GM23248 (cell line): ENCODE measurements around the gene TTC39C. TPM values are rescaled to one million over a fixed set of nuclear protein-coding genes. Genes with fewer than 3 reads are reported as not detected.

Source experiments
- DNase-seq: peaks from one replicate; pipeline ENCODE4 v3.0.0-alpha.2; 2015
- H2AFZ ChIP-seq: fragments of 200-600 bp; sonication (generic); 2 replicates; pipeline ENCODE4 v1.6.1; 2016; ENCODE audit warnings: antibody characterized with exemption
- H3F3A ChIP-seq: fragments of 200-600 bp; sonication (generic); 2 replicates; pipeline ENCODE4 v1.6.1; 2016; ENCODE audit warnings: mild to moderate bottlenecking, antibody characterized with exemption, mixed run types; ENCODE audit not compliant: insufficient read depth
- H3K27ac ChIP-seq: fragments of 200-600 bp; sonication (generic); 2 replicates; pipeline ENCODE4 v1.5.1; 2016; ENCODE audit warnings: mild to moderate bottlenecking
- H3K27me3 ChIP-seq: fragments of 200-600 bp; sonication (generic); replicated peaks from 2 replicates; pipeline ENCODE4 v1.6.1; 2016; ENCODE audit warnings: mild to moderate bottlenecking; ENCODE audit not compliant: insufficient read depth
- H3K36me3 ChIP-seq: fragments of 200-600 bp; sonication (generic); 2 replicates; pipeline ENCODE4 v1.6.1; 2016; ENCODE audit warnings: low read depth, mild to moderate bottlenecking
- H3K4me1 ChIP-seq: fragments of 200-600 bp; sonication (generic); 2 replicates; pipeline ENCODE4 v1.6.1; 2016; ENCODE audit warnings: mild to moderate bottlenecking; ENCODE audit not compliant: insufficient read depth
- H3K4me2 ChIP-seq: fragments of 200-600 bp; sonication (generic); one replicate; pipeline ENCODE4 v1.6.1; 2016; ENCODE audit warnings: mild to moderate bottlenecking; ENCODE audit not compliant: unreplicated experiment
- H3K4me3 ChIP-seq: fragments of 200-600 bp; sonication (generic); 2 replicates; pipeline ENCODE4 v1.5.1; 2016; ENCODE audit warnings: mild to moderate bottlenecking
- H3K79me2 ChIP-seq: fragments of 200-600 bp; sonication (generic); 2 replicates; pipeline ENCODE4 v1.6.1; 2016; ENCODE audit warnings: mild to moderate bottlenecking; ENCODE audit not compliant: insufficient read depth
- H3K9ac ChIP-seq: fragments of 200-600 bp; sonication (generic); 2 replicates; pipeline ENCODE4 v1.6.1; 2016; ENCODE audit warnings: mild to moderate bottlenecking
- H3K9me2 ChIP-seq: fragments of 200-600 bp; sonication (generic); 2 replicates; pipeline ENCODE4 v1.6.1; 2016; ENCODE audit warnings: mixed run types, mild to moderate bottlenecking, moderate library complexity; ENCODE audit not compliant: insufficient read depth
- H3K9me3 ChIP-seq: fragments of 200-600 bp; sonication (generic); one replicate; pipeline ENCODE4 v1.6.1; 2017; ENCODE audit warnings: low read depth
- H4K20me1 ChIP-seq: fragments of 200-600 bp; sonication (generic); 2 replicates; pipeline ENCODE4 v1.6.0; 2016; ENCODE audit not compliant: insufficient read depth
- EZH2 ChIP-seq: fragments of 200-600 bp; sonication (generic); IDR thresholded peaks from 2 replicates; pipeline ENCODE4 v1.6.1; 2018; ENCODE audit warnings: antibody characterized with exemption, mild to moderate bottlenecking; ENCODE audit not compliant: insufficient read depth, poor library complexity, severe bottlenecking
- EZH2phosphoT487 ChIP-seq: fragments of 200-600 bp; sonication (generic); IDR thresholded peaks from 2 replicates; pipeline ENCODE4 v1.6.1; 2018; ENCODE audit warnings: antibody characterized with exemption, moderate library complexity, mild to moderate bottlenecking, low read depth; ENCODE audit not compliant: insufficient read depth
- WGBS, 2 experiments: methylation state at CpG; one replicate each; pipeline ENCODE4 v1.1.6; 2015 to 2017; ENCODE audit warnings: low lambda C conversion rate in 2 of 2, low coverage in 1 of 2; ENCODE audit errors: missing lambda C conversion rate in 2 of 2; 5-methylcytosine and 5-hydroxymethylcytosine counted together
- in situ Hi-C: fragments of 300-500 bp; cut with MboI; formaldehyde crosslinking; loops from 2 replicates; pipeline ENCODE4 v1.15.0; 2020
- polyA plus RNA-seq: library from polyadenylated mRNA; unstranded; fragments of >200 nt; fragmentation: Nextera tagmentation; extraction: Ambion mirVana; gene quantifications from 2 replicates; pipeline ENCODE4 v1.2.1, GENCODE V29; 2016
- total RNA-seq: library from RNA; depleted of rRNA; stranded (reverse); fragments of >200 nt; shearing (Covaris generic); gene quantifications from 2 replicates; pipeline ENCODE4 v1.2.3, GENCODE V29; 2014

Gene TTC39C
- total and polyA plus RNA-seq, 2 experiments from 2014 or later, result 15.7 to 24.3 TPM

- Histone ChIP-seq H3K27me3 (no peaks in the 10 kb centered on the region), H3K9me2 (no peaks in the 10 kb centered on the region), H3K9me3 (no peaks in the 10 kb centered on the region), H3K27ac (no peak overlapping the region), H3K36me3 (no peaks in the 10 kb centered on the region), H2AFZ (no peak overlapping the region), H3K4me2 (no peak overlapping the region), H3K4me1 (peaks cover 25% of the 10 kb centered on the region), H3K79me2 (peaks cover 77% of the 10 kb centered on the region), H3K9ac (no peak overlapping the region), H3K4me3 (no peak overlapping the region), H3F3A (peaks cover 19% of the 10 kb centered on the region), H4K20me1 (peaks cover 4% of the 10 kb centered on the region; the same call in 1 of the 2 replicates)
- in situ Hi-C loops, result no loop called here
- WGBS, 2 experiments, result 83 to 89% methylated on average over 11 of the region's 11 CpGs
- TF ChIP-seq EZH2phosphoT487 (no peak), EZH2 (no peak)
- DNase-seq, result no peak
Measured at GRCh38 chr18:24018299-24018886, 3.8 kb downstream of the TTC39C start.

- Histone ChIP-seq H3K4me3 (no peak overlapping the region), H3K79me2 (peaks cover 87% of the 10 kb centered on the region), H3K27ac (no peak overlapping the region), H3K9me3 (no peaks in the 10 kb centered on the region), H3K4me2 (no peak overlapping the region), H3K9ac (no peak overlapping the region), H4K20me1 (peaks cover 4% of the 10 kb centered on the region; the same call in 1 of the 2 replicates), H3K36me3 (no peaks in the 10 kb centered on the region), H2AFZ (no peak overlapping the region), H3K9me2 (no peaks in the 10 kb centered on the region), H3K27me3 (no peaks in the 10 kb centered on the region), H3K4me1 (peaks cover 21% of the 10 kb centered on the region), H3F3A (peaks cover 15% of the 10 kb centered on the region)
- no peak for DNase-seq
- WGBS, 2 experiments, result 75 to 76% methylated on average over 5 of the region's 5 CpGs
- in situ Hi-C loops, result no loop called here
- TF ChIP-seq EZH2phosphoT487, result no peak
- no peak for TF ChIP-seq EZH2
Measured at GRCh38 chr18:24019641-24020331, 5.2 kb downstream of the TTC39C start.

GRCh38 chr18:24021505-24021904, 7.0 kb downstream of the TTC39C start:
- 90 to 95% methylated on average over 2 to 3 of the region's 3 CpGs for WGBS, 2 experiments

GRCh38 chr18:24022161-24022560, 7.6 kb downstream of the TTC39C start:
- Histone ChIP-seq H2AFZ (no peak overlapping the region), H3K36me3 (no peaks in the 10 kb centered on the region), H3K9ac (no peak overlapping the region), H3K4me2 (no peak overlapping the region), H3K27ac (no peak overlapping the region), H3K9me3 (no peaks in the 10 kb centered on the region), H3K9me2 (no peaks in the 10 kb centered on the region), H4K20me1 (peaks cover 2% of the 10 kb centered on the region; the same call in 1 of the 2 replicates), H3K27me3 (no peaks in the 10 kb centered on the region), H3K4me3 (no peak overlapping the region), H3F3A (peaks cover 5% of the 10 kb centered on the region; the same call in 1 of the 2 replicates), H3K4me1 (peaks cover 16% of the 10 kb centered on the region; the same call in 1 of the 2 replicates), H3K79me2 (peaks cover 80% of the 10 kb centered on the region)
- in situ Hi-C loops, result no loop called here
- WGBS, 2 experiments, result 75 to 83% methylated on average over 4 of the region's 4 CpGs
- DNase-seq, result peak; percentile 35
- TF ChIP-seq EZH2phosphoT487 (no peak), EZH2 (no peak)

More at GRCh38 chr18:24021505-24021904, 7.0 kb downstream of the TTC39C start:
- H3K36me3 ChIP-seq, result no peaks in the 10 kb centered on the region
- H3K4me3 ChIP-seq, result no peak overlapping the region
- H3K79me2 ChIP-seq, result peaks cover 86% of the 10 kb centered on the region
- H3K9ac ChIP-seq, result no peak overlapping the region
- in situ Hi-C loops, result no loop called here
- H3K9me3 ChIP-seq, result no peaks in the 10 kb centered on the region
- H2AFZ ChIP-seq, result no peak overlapping the region
- TF ChIP-seq EZH2phosphoT487 (no peak), EZH2 (no peak)
- peaks cover 14% of the 10 kb centered on the region for H3K4me1 ChIP-seq
- no peaks in the 10 kb centered on the region for H3K27me3 ChIP-seq
- H3K9me2 ChIP-seq, result no peaks in the 10 kb centered on the region
- H4K20me1 ChIP-seq, result peaks cover 4% of the 10 kb centered on the region; the same call in 1 of the 2 replicates
- no peak overlapping the region for H3K4me2 ChIP-seq
- DNase-seq, result no peak
- no peak overlapping the region for H3K27ac ChIP-seq
- peaks cover 7% of the 10 kb centered on the region for H3F3A ChIP-seq
